Raji (cell line): ENCODE data around the gene GATAD2A.

ENCODE experiments used
- POLR2A ChIP-seq: IDR thresholded peaks from 2 replicates; pipeline ENCODE4 v1.6.1; 2011; ENCODE audit warnings: low read depth, low read length, control low read depth; ENCODE audit not compliant: insufficient read depth

GATAD2A gene

GRCh38 chr19:19514881-19515641 is 109.6 kb downstream of the GATAD2A start, which contains the start of gene TSSK6:
Gene TSSK6 (minus strand): TSS chr19:19515548. CDS start chr19:19515427, 121 bp downstream.
- no peak for TF ChIP-seq POLR2A

GRCh38 chr19:19515642-19516519 is 110.4 kb downstream of the GATAD2A start, which contains the start of gene NDUFA13:
Gene NDUFA13 (plus strand): TSS chr19:19516225. CDS start chr19:19516239, 14 bp downstream.
- TF ChIP-seq POLR2A = peak; percentile 95

GRCh38 chr19:19517235-19517619 is 111.8 kb downstream of the GATAD2A start:
- no peak for TF ChIP-seq POLR2A

- TF ChIP-seq POLR2A = no peak
These were observed 115.5 kb downstream of the GATAD2A start for GRCh38 chr19:19520989-19521388.

GRCh38 chr19:19523177-19523576 is 117.7 kb downstream of the GATAD2A start:
- no peak for TF ChIP-seq POLR2A

- no peak for TF ChIP-seq POLR2A
These were observed 118.6 kb downstream of the GATAD2A start for GRCh38 chr19:19524053-19524452.

- TF ChIP-seq POLR2A = no peak
These were observed 120.3 kb downstream of the GATAD2A start for GRCh38 chr19:19525611-19526380.

- no peak for TF ChIP-seq POLR2A
These were observed 121.3 kb downstream of the GATAD2A start for GRCh38 chr19:19526581-19527370.

- TF ChIP-seq POLR2A = no peak
These were observed 121.8 kb downstream of the GATAD2A start for GRCh38 chr19:19527371-19527656.

- no peak for TF ChIP-seq POLR2A
These were observed 122.5 kb downstream of the GATAD2A start for GRCh38 chr19:19527674-19528625.

- no peak for TF ChIP-seq POLR2A
These were observed 123.4 kb downstream of the GATAD2A start, which contains the start of gene YJEFN3 for GRCh38 chr19:19528721-19529490. Gene YJEFN3 (plus strand): TSS chr19:19528911. CDS start chr19:19528933, 22 bp downstream.

GRCh38 chr19:19529783-19530422 is 124.4 kb downstream of the GATAD2A start:
- no peak for TF ChIP-seq POLR2A
